Measurements from ENCODE around the gene SHANK2.

DNA sequence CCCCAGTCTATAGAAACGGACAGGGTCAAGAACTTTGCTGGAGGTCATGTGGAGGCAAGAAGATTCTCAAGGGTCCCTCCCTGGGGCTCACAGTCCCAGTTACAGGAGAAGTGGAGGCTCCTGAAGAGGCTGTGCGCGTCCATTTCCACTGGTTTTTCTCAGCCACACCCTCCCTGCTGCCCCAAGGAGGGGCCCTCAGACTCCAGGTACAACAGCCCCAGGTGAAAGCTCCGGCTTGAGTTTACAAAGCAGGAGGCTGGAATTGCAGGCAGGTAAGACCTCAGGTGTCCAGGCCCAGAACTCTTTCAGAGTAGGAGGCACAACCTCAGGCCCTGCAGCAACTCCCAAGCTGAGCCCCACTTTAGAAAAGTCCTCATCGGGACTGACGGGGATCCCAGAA, 3.1 kb downstream of the SHANK2 start:
- TF ChIP-seq CTCF (IDR thresholded peaks at IDR 0.05) = no peak
- no peak for TF ChIP-seq POLR2A (IDR thresholded peaks at IDR 0.05)
